Prostate gland (tissue), 2 donors: Measurements from ENCODE around the gene ZSWIM9. TPM values are rescaled to one million over a fixed set of nuclear protein-coding genes. Genes with fewer than 3 reads are reported as not detected.

Source experiments
- DNase-seq: peaks from one replicate; pipeline ENCODE4 v3.0.0-alpha.2; 2019; ENCODE audit warnings: low spot score
- H3K27ac ChIP-seq, 2 donors: fragments of 200-600 bp; sonication (generic); 2 replicates each; pipeline ENCODE4 v1.5.1; 2017 to 2019
- H3K27me3 ChIP-seq: fragments of 200-600 bp; sonication (generic); replicated peaks from 2 replicates; pipeline ENCODE4 v1.5.1; 2019; ENCODE audit not compliant: insufficient read depth
- H3K36me3 ChIP-seq, 2 donors: fragments of 200-600 bp; sonication (generic); 1 replicate in 1 of 2; 2 replicates in 1 of 2; pipeline versions ENCODE4 v1.5.1 to v1.8.1; 2017 to 2019
- H3K4me1 ChIP-seq: fragments of 200-600 bp; sonication (generic); replicated peaks from 2 replicates; pipeline ENCODE4 v1.5.1; 2019
- H3K4me3 ChIP-seq, 2 donors: fragments of 200-600 bp; sonication (generic); 2 replicates each; pipeline ENCODE4 v1.5.1; 2017 to 2019
- H3K9me3 ChIP-seq: fragments of 200-600 bp; sonication (generic); 2 replicates; pipeline ENCODE4 v1.5.1; 2017
- CTCF ChIP-seq, 4 experiments: fragments of 200-600 bp in 2 of 4; fragments of 450-650 bp in 2 of 4; sonication (generic) in 2 of 4; IDR thresholded peaks; 1 replicate in 3 of 4; 2 replicates in 1 of 4; pipeline ENCODE4 v1.5.1; 2016 to 2019; ENCODE audit warnings: antibody characterized with exemption in 4 of 4, mild to moderate bottlenecking in 2 of 4, moderate library complexity in 2 of 4
- POLR2A ChIP-seq: fragments of 450-650 bp; IDR thresholded peaks from one replicate; pipeline ENCODE4 v1.6.1; 2016; ENCODE audit warnings: antibody characterized with exemption, mild to moderate bottlenecking
- POLR2AphosphoS5 ChIP-seq: sonication (generic); formaldehyde crosslinking; IDR thresholded peaks from one replicate; pipeline ENCODE4 v1.6.1; 2017; ENCODE audit warnings: antibody characterized with exemption
- WGBS: methylation state at CpG from one replicate; pipeline ENCODE4 v1.1.5; 2018; 5-methylcytosine and 5-hydroxymethylcytosine counted together
- intact Hi-C: fragments of 100-400 bp; cut with DNase I; formaldehyde crosslinking; loops from one replicate; pipeline ENCODE4 v1.14.2; 2022
- total RNA-seq, 2 donors: library from RNA; depleted of rRNA; stranded (reverse); fragments of >200 nt; gene quantifications; one replicate each; pipeline ENCODE4 v1.1.0, GENCODE V29; 2016

ZSWIM9 gene
- total RNA-seq = 1 to 10 TPM; 4.1 to 7.2 TPM

- under 1% methylated on average over 45 of the region's 82 CpGs for WGBS
- intact Hi-C loops = no loop called here
- TF ChIP-seq POLR2A (peak; percentile 28), CTCF (IDR thresholded peaks at IDR 0.05) (peak in 2 of 4 experiments; percentile 32 to 48), POLR2AphosphoS5 (peak; percentile 95)
- peaks cover 3% of the 10 kb centered on the region for H3K4me1 ChIP-seq
- peak; percentile 89 for DNase-seq
- peak within 1 kb of the TSS; percentile 93 to 94 for H3K27ac ChIP-seq
- no peaks in the 10 kb centered on the region for H3K27me3 ChIP-seq
- peak within 1 kb of the TSS; percentile 76 to 83 for H3K4me3 ChIP-seq
- H3K9me3 ChIP-seq = no peaks in the 10 kb centered on the region
- H3K36me3 ChIP-seq = no peaks in the 10 kb centered on the region
Observed at GRCh38 chr19:48169939-48170803, at the start of gene ZSWIM9, which contains the start of gene LIG1. Gene ZSWIM9 (plus strand): TSS chr19:48170680. CDS start chr19:48171803, 1,123 bp downstream. Gene LIG1 (minus strand): TSS chr19:48170344. CDS start chr19:48165566, 4,778 bp downstream.

DNA sequence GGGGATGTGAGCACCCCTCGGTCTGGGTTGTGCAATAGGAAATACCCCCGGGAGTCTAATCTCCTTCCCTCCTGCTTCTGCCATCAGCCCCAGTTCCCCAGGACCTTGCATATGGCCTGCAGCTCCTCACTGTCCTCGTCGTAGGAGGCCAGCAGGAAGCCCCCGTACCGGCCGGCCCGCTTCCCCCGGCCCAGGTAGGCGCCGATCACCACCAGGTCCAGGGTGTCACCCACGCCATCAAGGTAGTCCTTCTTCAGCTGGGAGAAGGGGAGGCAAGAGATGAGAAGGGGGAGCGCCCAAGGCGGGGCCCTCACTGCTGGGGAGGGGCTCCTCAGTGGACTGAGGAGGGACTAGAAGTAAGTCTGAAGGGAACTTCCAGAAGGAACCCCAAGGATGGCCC is 49.4 kb upstream of the ZSWIM9 start:
- Histone ChIP-seq H3K27ac (no peak overlapping the region), H3K36me3 (no peaks in the 10 kb centered on the region), H3K9me3 (no peaks in the 10 kb centered on the region), H3K4me3 (no peak overlapping the region), H3K4me1 (no peaks in the 10 kb centered on the region), H3K27me3 (no peaks in the 10 kb centered on the region)
- intact Hi-C loops = no loop called here
- WGBS = 92% methylated on average over 13 of the region's 14 CpGs
- no peak for TF ChIP-seq POLR2A
- no peak for TF ChIP-seq CTCF (IDR thresholded peaks at IDR 0.05)
- no peak for TF ChIP-seq POLR2AphosphoS5
- DNase-seq = no peak

DNA sequence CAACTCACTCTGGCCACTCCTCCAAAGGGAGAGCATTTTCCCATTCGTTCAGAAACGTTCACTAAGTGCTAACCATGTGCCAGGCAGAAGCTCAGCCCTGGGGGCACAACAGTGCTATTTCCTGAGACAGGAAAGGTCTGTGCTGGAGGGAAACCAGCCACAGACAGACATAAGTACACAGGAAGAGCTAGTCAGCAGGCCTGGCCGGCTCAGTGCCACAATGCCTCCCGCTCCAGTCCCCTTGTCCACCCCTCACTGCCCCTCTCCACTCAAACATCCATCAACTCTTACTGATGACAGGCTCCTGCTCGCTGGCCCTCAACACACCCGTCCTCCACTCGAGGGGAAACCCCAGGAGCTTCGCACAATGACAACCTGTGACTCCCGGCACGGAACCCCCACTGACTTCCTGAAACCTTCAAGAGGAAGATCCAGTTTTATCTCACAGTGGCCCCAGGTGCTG is 48.5 kb upstream of the ZSWIM9 start:
- H3K4me1 ChIP-seq = no peaks in the 10 kb centered on the region
- H3K4me3 ChIP-seq = no peak overlapping the region
- 45% methylated on average over 10 of the region's 10 CpGs for WGBS
- H3K27ac ChIP-seq = no peak overlapping the region
- no peaks in the 10 kb centered on the region for H3K27me3 ChIP-seq
- TF ChIP-seq POLR2A (no peak), POLR2AphosphoS5 (peak; percentile 7), CTCF (IDR thresholded peaks at IDR 0.05) (no peak)
- H3K36me3 ChIP-seq = no peaks in the 10 kb centered on the region
- peak; percentile 24 for DNase-seq
- no peaks in the 10 kb centered on the region for H3K9me3 ChIP-seq
- intact Hi-C loops = no loop called here

GRCh38 chr19:48122421-48122820 is 48.1 kb upstream of the ZSWIM9 start:
- Histone ChIP-seq H3K4me1 (no peaks in the 10 kb centered on the region), H3K4me3 (no peak overlapping the region), H3K36me3 (peaks cover 0 to 1% of the 10 kb centered on the region in 2 donors), H3K27ac (no peak overlapping the region), H3K9me3 (no peaks in the 10 kb centered on the region), H3K27me3 (no peaks in the 10 kb centered on the region)
- TF ChIP-seq POLR2A = no peak
- TF ChIP-seq POLR2AphosphoS5 = no peak
- TF ChIP-seq CTCF (IDR thresholded peaks at IDR 0.05) = no peak
- WGBS = 74% methylated on average over 14 of the region's 14 CpGs
- intact Hi-C loops = no loop called here
- DNase-seq = no peak
